PFSK-1 (cell line): Measurements from ENCODE around the gene DPP6.

ENCODE experiments used
- POLR2AphosphoS5 ChIP-seq: IDR thresholded peaks from 2 replicates; pipeline ENCODE4 v1.6.1; 2012; ENCODE audit warnings: low read depth, mild to moderate bottlenecking, control low read depth, low read length, moderate library complexity
- REST ChIP-seq, 2 experiments: IDR thresholded peaks; 2 replicates each; pipeline versions ENCODE4 v1.6.1 to v1.8.0; 2011 to 2012; ENCODE audit warnings: low read depth in 2 of 2, low read length in 2 of 2, control low read depth in 1 of 2, inconsistent platforms in 1 of 2, mild to moderate bottlenecking in 1 of 2, moderate library complexity in 1 of 2; ENCODE audit not compliant: insufficient read depth in 1 of 2
- SIN3A ChIP-seq: IDR thresholded peaks from 2 replicates; pipeline ENCODE4 v1.6.1; 2012; ENCODE audit warnings: mild to moderate bottlenecking, low read length, moderate library complexity, borderline replicate concordance; ENCODE audit not compliant: insufficient read depth
- TAF1 ChIP-seq: IDR thresholded peaks from 2 replicates; pipeline ENCODE4 v1.6.1; 2012; ENCODE audit warnings: low read length, control low read depth, borderline replicate concordance; ENCODE audit not compliant: insufficient read depth

- TF ChIP-seq POLR2AphosphoS5 (no peak), TAF1 (no peak), REST (IDR thresholded peaks at IDR 0.05; ENCODE audit: insufficient read depth in 1 of 2, low read depth in 2 of 2, low read length in 2 of 2) (no peak), SIN3A (no peak)
These were observed 836.5 kb downstream of the DPP6 start for GRCh38 chr7:154888690-154889089.
